HepG2 (cell line): ENCODE measurements around the gene GPR31. TPM values are rescaled to one million over a fixed set of nuclear protein-coding genes. Genes with fewer than 3 reads are reported as not detected.
A peak's percentile ranks its signal among the peaks of the same experiment; 100 is the strongest.

Source experiments
- ATAC-seq: fragments of 200-7000 bp; cut with Tn5 transposase; 3 replicates; pipeline ENCODE4 v1.9.1; 2020; ENCODE audit warnings: mild to moderate bottlenecking, moderate library complexity
- BruUV-seq: library from RNA; stranded (reverse); fragments of 400-500 nt; replicated peaks from 2 replicates; lab custom pipeline; 2021; lab: Mats Ljungman, UMichigan
- CTCF ChIA-PET: fragments of 300-600 bp; formaldehyde crosslinking; extraction: SDS; loops from one replicate; lab custom pipeline; 2021; ENCODE audit warnings: low total read pairs, inconsistent platforms, low intra/inter-chr PET ratio; lab: Yijun Ruan, JAX
- POLR2A ChIA-PET: fragments of 350-600 bp; sonication (Branson Sonifier 250); formaldehyde crosslinking; loops from one replicate; lab custom pipeline; 2020; ENCODE audit warnings: antibody characterized with exemption, inconsistent platforms; lab: Yijun Ruan, JAX
- DNase-seq: peaks from one replicate; pipeline ENCODE4 v3.0.0-alpha.2; 2015; ENCODE audit warnings: low spot score
- FAIRE-seq: peaks from 3 replicates; lab custom pipeline; 2011; peaks lifted over from hg19 to GRCh38; lab: Jason Lieb, UNC
- H2AFZ ChIP-seq: one replicate; pipeline ENCODE4 v1.6.1; 2011; ENCODE audit warnings: low read length, inconsistent platforms
- H3K27ac ChIP-seq: fragments of 300-600 bp; 3 replicates; pipeline ENCODE4 v1.8.0; 2011; ENCODE audit warnings: mixed run types, mild to moderate bottlenecking, mixed read lengths, low read length, inconsistent platforms; ENCODE audit not compliant: insufficient read depth; ENCODE audit errors: extremely low read length
- H3K27me3 ChIP-seq, 2 experiments: fragments of 200-600 bp in 1 of 2; 2 replicates in 1 of 2; 3 replicates in 1 of 2; pipeline versions ENCODE4 v1.6.0 to v1.8.0; 2011; ENCODE audit warnings: low read length in 2 of 2, mild to moderate bottlenecking in 2 of 2, moderate library complexity in 2 of 2, inconsistent platforms in 1 of 2; ENCODE audit not compliant: insufficient read depth in 2 of 2, control insufficient read depth in 1 of 2
- H3K36me3 ChIP-seq, 2 experiments: fragments of 200-600 bp in 1 of 2; replicated peaks in 1 of 2; 2 replicates in 1 of 2; 3 replicates in 1 of 2; pipeline versions ENCODE4 v1.5.1 to v1.8.0; 2011; ENCODE audit warnings: low read length in 2 of 2, inconsistent platforms in 1 of 2; ENCODE audit not compliant: insufficient read depth in 2 of 2, control insufficient read depth in 1 of 2
- H3K4me1 ChIP-seq: 2 replicates; pipeline ENCODE4 v1.5.1; 2012; ENCODE audit warnings: low read length, inconsistent platforms; ENCODE audit not compliant: insufficient read depth
- H3K4me2 ChIP-seq: 2 replicates; pipeline ENCODE4 v1.6.0; 2011; ENCODE audit warnings: low read depth, low read length, inconsistent platforms
- H3K4me3 ChIP-seq, 3 experiments: fragments of 200-600 bp in 1 of 3; sonication (generic), shearing (Covaris generic) in 1 of 3; replicated peaks in 1 of 3; 2 replicates each; pipeline ENCODE4 v1.5.1; 2011 to 2016; ENCODE audit warnings: low read length in 3 of 3, inconsistent platforms in 2 of 3, low read depth in 2 of 3, mild to moderate bottlenecking in 2 of 3, control low read depth in 1 of 3, mixed read lengths in 1 of 3; ENCODE audit not compliant: insufficient read depth in 1 of 3
- H3K79me2 ChIP-seq: one replicate; pipeline ENCODE4 v1.6.1; 2011; ENCODE audit warnings: low read length, inconsistent platforms; ENCODE audit not compliant: insufficient read depth
- H3K9ac ChIP-seq: 2 replicates; pipeline ENCODE4 v1.6.0; 2011; ENCODE audit warnings: mild to moderate bottlenecking, low read depth, low read length, inconsistent platforms; ENCODE audit not compliant: insufficient read depth
- H3K9me3 ChIP-seq: 2 replicates; pipeline ENCODE4 v1.5.1; 2012; ENCODE audit warnings: mild to moderate bottlenecking, low read length
- H4K20me1 ChIP-seq: 2 replicates; pipeline ENCODE4 v1.6.0; 2011; ENCODE audit warnings: inconsistent platforms, mild to moderate bottlenecking, low read length, moderate library complexity; ENCODE audit not compliant: insufficient read depth
- FOXK1 ChIP-seq: sonication (generic); formaldehyde crosslinking; IDR thresholded peaks from 2 replicates; pipeline ENCODE4 v1.4.0; 2020; ENCODE audit warnings: low read depth, missing genetic modification reagents, borderline replicate concordance
- MEIS1 ChIP-seq: sonication (generic); formaldehyde crosslinking; IDR thresholded peaks from 2 replicates; pipeline ENCODE4 v1.9.0; 2021; ENCODE audit warnings: mild to moderate bottlenecking, missing genetic modification reagents, moderate library complexity, borderline replicate concordance
- MLLT10 ChIP-seq: sonication (generic); formaldehyde crosslinking; IDR thresholded peaks from 2 replicates; pipeline ENCODE4 v1.4.0; 2020; ENCODE audit warnings: missing genetic modification reagents
- NFRKB ChIP-seq: fragments of 450-650 bp; IDR thresholded peaks from 2 replicates; pipeline ENCODE4 v1.6.1; 2017
- PHF8 ChIP-seq: sonication (generic); formaldehyde crosslinking; IDR thresholded peaks from 2 replicates; pipeline ENCODE4 v1.5.0; 2020; ENCODE audit warnings: missing genetic modification reagents
- REL ChIP-seq: sonication (generic); formaldehyde crosslinking; conservative IDR thresholded peaks from 2 replicates; pipeline ENCODE4 v1.8.0; 2022; ENCODE audit warnings: mild to moderate bottlenecking, missing genetic modification reagents, moderate library complexity
- RERE ChIP-seq: IDR thresholded peaks from 2 replicates; pipeline ENCODE4 v1.6.1; 2016; ENCODE audit warnings: low read depth, missing genetic modification reagents, missing compliant biosample characterization
- SMAD1 ChIP-seq: sonication (generic); formaldehyde crosslinking; IDR thresholded peaks from 2 replicates; pipeline ENCODE4 v1.4.0; 2020; ENCODE audit warnings: missing genetic modification reagents, low read depth, mild to moderate bottlenecking, borderline replicate concordance
- SMARCE1 ChIP-seq: fragments of 450-650 bp; IDR thresholded peaks from 2 replicates; pipeline ENCODE4 v1.6.1; 2017; ENCODE audit warnings: borderline replicate concordance
- TCF7L2 ChIP-seq: IDR thresholded peaks from 2 replicates; pipeline ENCODE4 v1.6.1; 2011; ENCODE audit warnings: mild to moderate bottlenecking, low read depth, low read length, moderate library complexity
- ZBTB39 ChIP-seq: sonication (generic); formaldehyde crosslinking; IDR thresholded peaks from 2 replicates; pipeline ENCODE4 v1.5.0; 2020; ENCODE audit warnings: missing genetic modification reagents
- ZNF143 ChIP-seq: sonication (generic); formaldehyde crosslinking; IDR thresholded peaks from 2 replicates; pipeline ENCODE4 v1.4.0; 2020; ENCODE audit warnings: missing genetic modification reagents
- ZNF354B ChIP-seq: sonication (generic); formaldehyde crosslinking; IDR thresholded peaks from 2 replicates; pipeline ENCODE4 v1.8.0; 2022; ENCODE audit warnings: mild to moderate bottlenecking, missing genetic modification reagents
- ZNF652 ChIP-seq: IDR thresholded peaks from 2 replicates; pipeline ENCODE4 v1.6.1; 2016; ENCODE audit warnings: low read depth, borderline replicate concordance
- ZNF746 ChIP-seq: sonication (generic); formaldehyde crosslinking; IDR thresholded peaks from 2 replicates; pipeline ENCODE4 v1.8.0; 2022; ENCODE audit warnings: mild to moderate bottlenecking, missing genetic modification reagents
- ZSCAN22 ChIP-seq: sonication (generic); formaldehyde crosslinking; IDR thresholded peaks from 2 replicates; pipeline ENCODE4 v1.4.0; 2020; ENCODE audit warnings: mild to moderate bottlenecking, missing genetic modification reagents
- WGBS: methylation state at CpG from one replicate; pipeline ENCODE4 v1.1.6; 2017; ENCODE audit warnings: low lambda C conversion rate; 5-methylcytosine and 5-hydroxymethylcytosine counted together
- in situ Hi-C: cut with HindIII; loops from 2 replicates; pipeline ENCODE4 v1.10.0; 2017; ENCODE audit warnings: low pct_unique_long_range_greater_than_20kb; ENCODE audit not compliant: extremely low pct_ligation_motif_present
- intact Hi-C: fragments of 100-400 bp; cut with micrococcal nuclease; formaldehyde crosslinking; loops from one replicate; pipeline ENCODE4 v1.10.0; 2022; ENCODE audit not compliant: unreplicated experiment
- polyA plus RNA-seq, 8 experiments: library from polyadenylated mRNA; depleted of rRNA in 3 of 8; stranded (reverse) in 7 of 8; unstranded in 1 of 8; fragments of >200 nt; fragmentation: Illumina TruSeq in 4 of 8; extraction: Trizol in 4 of 8; gene quantifications; 2 replicates each; pipeline versions ENCODE4 v1.2.1 to v1.2.3, GENCODE V29; 2011 to 2016; ENCODE audit warnings: low read depth in 4 of 8, missing spikeins in 1 of 8, mixed read lengths in 1 of 8; ENCODE audit not compliant: insufficient read depth in 1 of 8
- total RNA-seq, 5 experiments: library from RNA; depleted of rRNA; stranded (reverse); fragments of >200 nt; fragmentation: Illumina TruSeq; extraction: Trizol; gene quantifications; 2 replicates each; pipeline ENCODE4 v1.2.3, GENCODE V29; 2016; ENCODE audit warnings: low read depth in 1 of 5

GPR31 gene
- total and polyA plus RNA-seq, 2 of the 13 experiments (the other 11 are each of a cell fraction or from before 2014, with no cell fraction given) = not detected

- intact Hi-C loops (no loop called here), in situ Hi-C loops (loop anchor here (25.0 kb wide), 1 partner anchor 119 kb away; no protein-coding TSS in a partner anchor)
- DNase-seq = peak; percentile 89
- H3K4me1 ChIP-seq = peaks cover 46% of the 10 kb centered on the region
- H3K36me3 ChIP-seq = peaks cover 7% of the 10 kb centered on the region in 2 experiments; a peak in 4 of 5 replicates
- WGBS = 38% methylated on average over 33 of the region's 33 CpGs
- CTCF ChIA-PET = no interaction called here
- no peaks in the 10 kb centered on the region for H3K27me3 ChIP-seq
- ATAC-seq = peak; percentile 84
- H3K9ac ChIP-seq = no peak overlapping the region
- H3K4me3 ChIP-seq = peak overlapping the region in 1 of 3 experiments; percentile 15; a peak in 1 of 6 replicates
- H3K79me2 ChIP-seq = no peaks in the 10 kb centered on the region
- POLR2A ChIA-PET = interaction anchor here (1.0 to 1.5 kb wide), 4 partner anchors 8 to 131 kb away, joined by 3 to 11 read pairs (median 6); partner anchors contain the start of genes CCR6 and CEP43
- H3K9me3 ChIP-seq = no peaks in the 10 kb centered on the region
- no peak overlapping the region for H3K27ac ChIP-seq
- H4K20me1 ChIP-seq = no peaks in the 10 kb centered on the region
- H3K4me2 ChIP-seq = peak overlapping the region; percentile 29; the same call in 1 of the 2 replicates
- peak; percentile 58 for FAIRE-seq
- BruUV-seq = no TSS peak
- H2AFZ ChIP-seq = no peak overlapping the region
- TF ChIP-seq REL (CRISPR knock-in tag) = no peak
- no peak for TF ChIP-seq ZNF143 (CRISPR knock-in tag)
- no peak for TF ChIP-seq NFRKB
- TF ChIP-seq SMARCE1 = no peak
- no peak for TF ChIP-seq ZNF354B (CRISPR knock-in tag)
- TF ChIP-seq SMAD1 (CRISPR knock-in tag) = no peak
- no peak for TF ChIP-seq ZSCAN22 (CRISPR knock-in tag)
- TF ChIP-seq FOXK1 (CRISPR knock-in tag) = peak; percentile 98
- TF ChIP-seq ZNF746 (CRISPR knock-in tag) = 0 out of 2 replicates have a peak, but pooled peaks have one; percentile 48
- peak; percentile 75 for TF ChIP-seq RERE (CRISPR knock-in tag)
- peak; percentile 23; the same call in 1 of the 2 replicates for TF ChIP-seq ZNF652 (CRISPR knock-in tag)
- TF ChIP-seq PHF8 (CRISPR knock-in tag) = no peak
- TF ChIP-seq MLLT10 (CRISPR knock-in tag) = no peak
- TF ChIP-seq TCF7L2 = no peak
- no peak for TF ChIP-seq MEIS1 (CRISPR knock-in tag)
- peak; percentile 73 for TF ChIP-seq ZBTB39 (CRISPR knock-in tag)
Measured at GRCh38 chr6:167130712-167131684, 26.8 kb downstream of the GPR31 start.
